ENCODE results near the gene ZNF66. TPM values are rescaled to one million over a fixed set of nuclear protein-coding genes. Genes with fewer than 3 reads are reported as not detected.

Gene ZNF66
- total RNA-seq, 2 donors from 2014 or later = 0.67 to 2.3 TPM

DNA sequence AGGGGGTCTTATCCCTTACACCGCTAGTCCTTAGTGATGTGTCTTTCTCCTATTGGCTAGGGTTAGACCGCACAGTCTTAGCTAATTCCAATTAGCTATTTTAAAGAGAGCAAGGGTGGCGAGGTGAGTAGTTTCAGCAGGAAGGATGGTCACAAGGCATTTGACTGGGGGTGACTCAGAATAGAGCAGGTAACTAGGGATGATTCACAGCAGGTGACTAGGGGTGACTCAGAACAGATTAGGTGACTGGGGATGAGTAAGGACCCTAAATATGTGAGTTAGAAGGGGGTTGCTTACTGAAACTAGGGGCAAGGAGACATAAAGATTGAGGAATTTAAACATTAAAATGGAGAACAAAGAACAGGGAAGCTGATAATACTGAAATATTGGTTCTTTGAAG lies 64.3 kb downstream of the ZNF66 start:
- no peaks in the 10 kb centered on the region for H3K4me1 ChIP-seq
- peaks cover 0 to 51% of the 10 kb centered on the region in 2 donors for H3K9me3 ChIP-seq
- no peaks in the 10 kb centered on the region for H3K36me3 ChIP-seq
- DNase-seq (ENCODE audit: low spot score) = no peak
- TF ChIP-seq, protein P1, sequence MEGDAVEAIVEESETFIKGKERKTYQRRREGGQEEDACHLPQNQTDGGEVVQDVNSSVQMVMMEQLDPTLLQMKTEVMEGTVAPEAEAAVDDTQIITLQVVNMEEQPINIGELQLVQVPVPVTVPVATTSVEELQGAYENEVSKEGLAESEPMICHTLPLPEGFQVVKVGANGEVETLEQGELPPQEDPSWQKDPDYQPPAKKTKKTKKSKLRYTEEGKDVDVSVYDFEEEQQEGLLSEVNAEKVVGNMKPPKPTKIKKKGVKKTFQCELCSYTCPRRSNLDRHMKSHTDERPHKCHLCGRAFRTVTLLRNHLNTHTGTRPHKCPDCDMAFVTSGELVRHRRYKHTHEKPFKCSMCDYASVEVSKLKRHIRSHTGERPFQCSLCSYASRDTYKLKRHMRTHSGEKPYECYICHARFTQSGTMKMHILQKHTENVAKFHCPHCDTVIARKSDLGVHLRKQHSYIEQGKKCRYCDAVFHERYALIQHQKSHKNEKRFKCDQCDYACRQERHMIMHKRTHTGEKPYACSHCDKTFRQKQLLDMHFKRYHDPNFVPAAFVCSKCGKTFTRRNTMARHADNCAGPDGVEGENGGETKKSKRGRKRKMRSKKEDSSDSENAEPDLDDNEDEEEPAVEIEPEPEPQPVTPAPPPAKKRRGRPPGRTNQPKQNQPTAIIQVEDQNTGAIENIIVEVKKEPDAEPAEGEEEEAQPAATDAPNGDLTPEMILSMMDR (IDR thresholded peaks at IDR 0.05) = no peak
- no peak overlapping the region for H3K27ac ChIP-seq
- H3K27me3 ChIP-seq = no peaks in the 10 kb centered on the region
- H3K4me3 ChIP-seq = no peak overlapping the region

Other genes with a start within 250 kb of the ZNF66 start
- gene ZNF737, start 210.5 kb upstream of the ZNF66 start, total RNA-seq = 10 to 100 TPM in 1 of 2 donors, 1 to 10 TPM in 1; 3.0 to 13.0 TPM
- 10 to 100 TPM; 10.3 to 12.9 TPM for gene ZNF626, start 114.7 kb upstream of the ZNF66 start, total RNA-seq
- gene ZNF85, start 146.9 kb downstream of the ZNF66 start, total RNA-seq = 1 to 10 TPM; 2.0 to 2.1 TPM
- 1 to 10 TPM; 1.7 to 2.6 TPM for gene ZNF430, start 244.4 kb downstream of the ZNF66 start, total RNA-seq